Left ventricle myocardium inferior (tissue), 1 donor: ENCODE measurements around the gene OVOL3. TPM values are rescaled to one million over a fixed set of nuclear protein-coding genes. Genes with fewer than 3 reads are reported as not detected.

ENCODE experiments used
- DNase-seq: peaks from one replicate; pipeline ENCODE4 v3.0.0-alpha.2; 2020
- H3K27ac ChIP-seq: fragments of 200-600 bp; replicated peaks from 2 replicates; pipeline ENCODE4 v1.8.0; 2021
- H3K27me3 ChIP-seq: fragments of 200-600 bp; 2 replicates; pipeline ENCODE4 v1.8.0; 2021; ENCODE audit warnings: low read depth
- H3K36me3 ChIP-seq: fragments of 200-600 bp; 2 replicates; pipeline ENCODE4 v1.8.0; 2021
- H3K4me1 ChIP-seq: fragments of 200-600 bp; 2 replicates; pipeline ENCODE4 v1.8.0; 2021
- H3K4me3 ChIP-seq: fragments of 200-600 bp; 2 replicates; pipeline ENCODE4 v1.8.0; 2021; ENCODE audit warnings: mild to moderate bottlenecking, moderate library complexity
- H3K9me3 ChIP-seq: fragments of 200-600 bp; replicated peaks from 2 replicates; pipeline ENCODE4 v1.8.0; 2021
- intact Hi-C: fragments of 100-400 bp; cut with micrococcal nuclease; formaldehyde crosslinking; loops from one replicate; pipeline ENCODE4 v1.11.0; 2022
- total RNA-seq: library from RNA; stranded (reverse); fragmentation: NEBNext Ultra II Directional; extraction: Animal tissue kit (Norgen Biotek cat#: 25700); gene quantifications from one replicate; pipeline ENCODE4 v1.2.1, GENCODE V29; 2021
- TF ChIP-seq, protein P1 (sequence below): fragments of 200-600 bp; IDR thresholded peaks from 2 replicates; pipeline ENCODE4 v1.8.0; 2021; ENCODE audit warnings: antibody characterized with exemption, mild to moderate bottlenecking, borderline replicate concordance
- donor health status: DM: no; HTN: yes; CAD: no; lungs with severe emphysema.

Gene OVOL3
- total RNA-seq, 1 donor from 2014 or later = not detected

DNA sequence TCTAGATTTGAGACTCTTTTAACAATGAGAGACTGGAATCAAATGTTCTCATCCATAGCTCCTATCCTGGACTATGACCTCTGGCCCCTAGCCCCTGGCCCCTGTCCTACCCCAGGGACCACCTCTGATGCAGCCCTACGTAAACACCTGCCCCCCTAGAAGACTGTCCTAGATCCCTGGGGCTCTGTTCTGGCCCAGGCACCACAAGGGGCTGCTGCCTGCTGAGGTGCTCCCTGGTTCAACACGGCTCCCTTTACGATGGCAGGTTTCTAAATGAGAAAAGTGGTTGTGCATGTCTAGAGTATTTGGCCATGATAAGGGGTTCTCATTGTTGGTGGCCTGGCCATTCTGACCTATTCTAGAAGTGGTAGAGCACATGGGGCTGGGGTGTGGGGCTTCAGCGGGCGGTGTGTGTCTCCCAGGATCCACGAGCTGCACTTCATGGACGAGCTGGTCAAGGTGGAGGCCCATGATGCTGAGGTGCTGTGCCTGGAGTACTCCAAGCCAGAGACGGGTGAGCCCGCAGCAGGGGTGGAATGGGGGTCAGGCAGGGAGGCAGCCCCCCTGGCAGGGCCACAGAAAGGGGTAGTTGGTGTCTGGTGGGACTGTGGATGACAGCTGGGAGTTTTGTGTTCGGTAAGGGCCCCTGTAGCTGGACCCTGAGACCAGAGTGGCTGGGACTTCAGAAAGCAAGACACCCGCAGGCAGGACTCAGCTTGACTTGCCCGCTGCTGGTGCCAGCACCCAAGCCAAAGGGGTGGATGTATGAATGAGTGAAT, 26.5 kb upstream of the OVOL3 start:
- peaks cover 4% of the 10 kb centered on the region for H3K4me1 ChIP-seq
- TF ChIP-seq, protein P1, sequence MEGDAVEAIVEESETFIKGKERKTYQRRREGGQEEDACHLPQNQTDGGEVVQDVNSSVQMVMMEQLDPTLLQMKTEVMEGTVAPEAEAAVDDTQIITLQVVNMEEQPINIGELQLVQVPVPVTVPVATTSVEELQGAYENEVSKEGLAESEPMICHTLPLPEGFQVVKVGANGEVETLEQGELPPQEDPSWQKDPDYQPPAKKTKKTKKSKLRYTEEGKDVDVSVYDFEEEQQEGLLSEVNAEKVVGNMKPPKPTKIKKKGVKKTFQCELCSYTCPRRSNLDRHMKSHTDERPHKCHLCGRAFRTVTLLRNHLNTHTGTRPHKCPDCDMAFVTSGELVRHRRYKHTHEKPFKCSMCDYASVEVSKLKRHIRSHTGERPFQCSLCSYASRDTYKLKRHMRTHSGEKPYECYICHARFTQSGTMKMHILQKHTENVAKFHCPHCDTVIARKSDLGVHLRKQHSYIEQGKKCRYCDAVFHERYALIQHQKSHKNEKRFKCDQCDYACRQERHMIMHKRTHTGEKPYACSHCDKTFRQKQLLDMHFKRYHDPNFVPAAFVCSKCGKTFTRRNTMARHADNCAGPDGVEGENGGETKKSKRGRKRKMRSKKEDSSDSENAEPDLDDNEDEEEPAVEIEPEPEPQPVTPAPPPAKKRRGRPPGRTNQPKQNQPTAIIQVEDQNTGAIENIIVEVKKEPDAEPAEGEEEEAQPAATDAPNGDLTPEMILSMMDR = no peak
- H3K27me3 ChIP-seq = no peaks in the 10 kb centered on the region
- no peak overlapping the region for H3K27ac ChIP-seq
- H3K9me3 ChIP-seq = no peaks in the 10 kb centered on the region
- no peaks in the 10 kb centered on the region for H3K36me3 ChIP-seq
- H3K4me3 ChIP-seq = no peak overlapping the region
- intact Hi-C loops = no loop called here
- DNase-seq = no peak

DNA sequence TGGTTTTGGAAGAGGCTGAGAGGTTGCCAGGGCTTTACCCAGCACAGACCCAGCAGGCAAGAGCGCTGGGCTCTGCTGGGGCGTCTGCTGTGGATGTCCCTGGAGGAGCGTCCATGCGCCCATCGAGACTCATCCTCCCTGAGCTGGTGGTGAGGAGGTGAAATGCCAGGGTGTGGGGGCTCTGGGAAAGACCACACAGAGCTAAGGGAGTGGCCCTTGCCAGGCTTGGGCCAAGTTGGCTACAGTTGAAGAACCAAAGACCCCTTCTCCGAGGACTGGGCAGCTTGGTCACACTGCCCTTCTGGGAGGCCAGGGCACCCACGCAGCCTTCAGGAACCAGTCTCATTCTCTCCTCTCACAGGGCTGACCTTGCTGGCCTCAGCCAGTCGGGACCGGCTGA, 24.6 kb upstream of the OVOL3 start:
- no peak overlapping the region for H3K4me3 ChIP-seq
- H3K4me1 ChIP-seq = peaks cover 4% of the 10 kb centered on the region
- TF ChIP-seq, protein P1 = no peak
- H3K36me3 ChIP-seq = no peaks in the 10 kb centered on the region
- H3K27ac ChIP-seq = no peak overlapping the region
- DNase-seq = no peak
- intact Hi-C loops = no loop called here
- H3K27me3 ChIP-seq = no peaks in the 10 kb centered on the region
- no peaks in the 10 kb centered on the region for H3K9me3 ChIP-seq

DNA sequence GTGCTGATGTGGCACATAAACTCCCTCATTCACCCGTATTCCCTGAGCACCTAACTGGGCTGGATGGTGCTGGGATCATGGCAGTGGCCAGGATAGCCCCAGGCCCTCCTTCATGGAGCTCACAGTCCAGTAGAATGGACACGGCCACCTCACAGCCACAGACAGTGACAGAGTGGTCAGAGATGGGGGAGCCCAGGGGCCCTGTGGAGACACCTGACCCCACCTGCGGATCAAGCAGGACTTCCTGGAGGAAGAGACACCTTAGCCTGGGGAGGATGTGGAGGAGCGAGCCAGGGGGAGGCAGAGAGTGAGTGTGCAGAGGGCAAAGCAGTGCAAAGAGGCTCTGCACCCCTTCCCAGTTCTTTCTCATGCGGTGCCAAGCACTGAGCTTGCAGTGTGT, 21.1 kb upstream of the OVOL3 start:
- Histone ChIP-seq H3K4me3 (no peak overlapping the region), H3K27ac (no peak overlapping the region), H3K9me3 (no peaks in the 10 kb centered on the region), H3K36me3 (no peaks in the 10 kb centered on the region), H3K27me3 (no peaks in the 10 kb centered on the region), H3K4me1 (peaks cover 13% of the 10 kb centered on the region)
- intact Hi-C loops = no loop called here
- DNase-seq = no peak
- TF ChIP-seq, protein P1 = no peak

DNA sequence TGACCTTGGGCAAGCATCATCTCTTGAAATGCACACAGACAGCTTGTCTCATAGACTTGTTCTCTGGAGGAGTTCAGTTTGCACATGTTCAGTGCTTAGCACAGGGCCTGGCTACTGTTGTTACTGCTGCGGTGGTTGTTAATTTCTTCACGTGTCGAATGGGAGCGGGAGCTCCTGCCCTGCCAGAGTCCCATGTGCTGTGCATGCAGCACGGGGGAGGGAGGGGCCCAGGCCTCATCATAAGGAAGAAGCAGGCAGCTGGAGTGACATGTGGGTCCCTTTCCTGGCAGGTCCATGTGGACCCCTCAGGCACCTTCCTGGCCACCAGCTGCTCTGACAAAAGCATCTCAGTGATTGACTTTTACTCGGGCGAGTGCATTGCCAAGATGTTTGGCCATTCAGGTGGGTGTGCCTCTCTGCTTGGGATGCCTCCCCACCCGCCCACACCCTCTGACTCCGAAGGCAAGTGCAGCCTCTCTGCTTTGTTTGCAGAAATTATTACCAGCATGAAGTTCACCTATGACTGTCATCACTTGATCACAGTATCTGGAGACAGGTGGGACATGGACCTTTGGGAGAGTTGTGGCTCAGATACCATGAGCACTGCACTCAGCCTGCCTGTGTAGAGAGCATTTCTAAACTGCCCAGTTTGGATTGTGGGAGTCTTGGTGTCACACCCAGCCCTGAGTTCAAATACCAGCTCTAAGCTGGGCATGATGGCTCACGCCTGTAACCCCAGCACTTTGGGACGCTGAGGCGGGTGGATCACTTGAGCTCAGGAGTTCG, 19.8 kb upstream of the OVOL3 start:
- TF ChIP-seq, protein P1 = no peak
- H3K36me3 ChIP-seq = no peaks in the 10 kb centered on the region
- peaks cover 13% of the 10 kb centered on the region for H3K4me1 ChIP-seq
- no peak for DNase-seq
- no peak overlapping the region for H3K4me3 ChIP-seq
- no peaks in the 10 kb centered on the region for H3K9me3 ChIP-seq
- intact Hi-C loops = no loop called here
- no peaks in the 10 kb centered on the region for H3K27me3 ChIP-seq
- no peak overlapping the region for H3K27ac ChIP-seq

DNA sequence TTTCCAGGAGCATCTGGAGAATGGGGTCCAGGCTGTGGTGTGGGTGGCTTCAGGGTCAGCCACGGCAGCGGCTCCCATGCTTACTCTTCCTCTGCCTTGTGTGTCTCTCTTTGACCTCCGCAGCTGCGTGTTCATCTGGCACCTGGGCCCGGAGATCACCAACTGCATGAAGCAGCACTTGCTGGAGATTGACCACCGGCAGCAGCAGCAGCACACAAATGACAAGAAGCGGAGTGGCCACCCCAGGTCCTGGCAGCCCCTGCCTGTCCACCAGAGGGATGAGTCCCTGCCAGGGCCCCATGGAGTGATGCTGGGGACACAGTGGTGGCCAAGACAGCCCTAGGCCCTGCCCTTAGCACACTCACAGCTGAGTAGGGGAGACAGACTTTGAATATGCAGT, 18.4 kb upstream of the OVOL3 start:
- Histone ChIP-seq H3K36me3 (no peaks in the 10 kb centered on the region), H3K4me3 (no peak overlapping the region), H3K9me3 (no peaks in the 10 kb centered on the region), H3K27ac (no peak overlapping the region), H3K27me3 (no peaks in the 10 kb centered on the region), H3K4me1 (peaks cover 23% of the 10 kb centered on the region)
- TF ChIP-seq, protein P1 = no peak
- intact Hi-C loops = no loop called here
- no peak for DNase-seq
